Forelimb muscle (tissue), 1 donor: Measurements from ENCODE around the gene PRPSAP2. TPM values are rescaled to one million over a fixed set of nuclear protein-coding genes. Genes with fewer than 3 reads are reported as not detected.
"Not testable (repeated sequence)": the region's sequence is repeated elsewhere in the genome, so short reads cannot be mapped to it uniquely, and the experiment has no call there.

Experiments used
- DNase-seq: peaks from one replicate; pipeline ENCODE4 v3.0.0-alpha.2; 2013; ENCODE audit warnings: low read depth
- polyA plus RNA-seq: library from polyadenylated mRNA; unstranded; fragments of 120-200 nt; gene quantifications from one replicate; pipeline ENCODE4 v1.2.1, GENCODE V29; 2013; ENCODE audit not compliant: insufficient read length

The PRPSAP2 gene
- polyA plus RNA-seq, 1 donor: 23.9 TPM

- no peak for DNase-seq
These were observed 86.7 kb downstream of the PRPSAP2 start for GRCh38 chr17:18944646-18945045.

DNA sequence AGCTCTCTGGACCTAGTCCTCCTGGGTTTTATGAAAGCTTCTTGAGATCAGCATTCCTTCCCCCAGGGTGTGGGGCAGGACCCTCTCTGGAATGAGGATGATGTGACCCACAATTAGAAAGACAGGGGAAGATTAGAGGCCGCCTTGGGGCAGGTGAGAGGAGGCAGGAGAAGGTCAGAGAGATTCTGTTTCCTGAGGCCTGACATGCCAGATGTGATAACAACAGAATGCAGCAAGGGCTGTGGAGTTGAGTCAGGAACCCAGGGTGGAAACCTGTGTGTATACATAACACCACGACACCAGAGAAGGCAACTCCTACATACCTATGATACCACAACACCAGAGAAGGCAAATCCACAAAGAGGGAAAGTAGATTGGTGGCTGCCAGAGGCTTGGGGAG, 88.6 kb downstream of the PRPSAP2 start:
- no peak for DNase-seq

DNA sequence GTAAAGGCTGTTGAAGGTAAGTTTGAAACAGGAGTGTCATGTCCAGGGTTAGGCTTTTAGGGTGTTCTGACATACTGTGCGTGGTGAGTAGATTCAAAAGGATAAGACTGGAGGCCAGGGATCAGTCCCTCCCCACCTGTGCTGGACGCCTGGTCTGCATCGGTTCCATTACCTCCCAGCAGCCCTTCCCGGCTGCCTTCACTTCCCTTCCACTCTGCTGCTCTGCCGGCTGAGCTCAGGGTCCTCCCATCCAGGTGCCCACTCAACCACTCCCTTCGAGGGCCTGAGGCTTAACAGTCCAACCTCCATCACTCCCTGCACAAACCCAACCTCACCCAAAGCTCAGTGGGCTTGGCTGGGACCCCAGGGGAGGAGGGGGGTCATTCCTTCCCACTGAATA, 89.9 kb downstream of the PRPSAP2 start:
- DNase-seq: no peak

DNA sequence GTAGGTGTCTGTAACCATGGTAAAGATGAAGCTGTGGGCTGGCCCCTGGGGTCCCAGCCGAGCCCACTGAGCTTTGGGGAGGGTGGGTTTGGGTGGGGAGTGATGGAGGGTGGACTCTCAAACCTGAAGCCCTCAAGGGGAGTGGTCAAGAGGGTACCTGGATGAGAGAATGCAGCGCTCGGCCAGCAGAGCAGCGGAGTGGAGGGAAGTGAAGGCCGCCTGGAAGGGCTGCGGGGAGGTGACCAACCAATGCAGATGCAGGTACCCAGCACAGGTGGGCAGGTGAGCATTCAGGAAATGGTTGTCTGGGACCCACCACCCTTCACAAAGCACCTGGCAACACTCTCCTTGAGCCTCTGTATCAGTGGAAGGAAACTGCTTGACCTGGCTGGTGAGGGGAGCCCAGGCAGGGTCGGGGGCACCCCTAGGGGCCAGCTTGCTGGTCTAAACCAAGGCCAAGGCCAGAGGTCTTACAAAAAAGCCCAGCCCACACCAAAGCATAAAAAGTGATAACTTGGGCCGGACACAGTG, 90.6 kb downstream of the PRPSAP2 start:
- DNase-seq: no peak

DNA sequence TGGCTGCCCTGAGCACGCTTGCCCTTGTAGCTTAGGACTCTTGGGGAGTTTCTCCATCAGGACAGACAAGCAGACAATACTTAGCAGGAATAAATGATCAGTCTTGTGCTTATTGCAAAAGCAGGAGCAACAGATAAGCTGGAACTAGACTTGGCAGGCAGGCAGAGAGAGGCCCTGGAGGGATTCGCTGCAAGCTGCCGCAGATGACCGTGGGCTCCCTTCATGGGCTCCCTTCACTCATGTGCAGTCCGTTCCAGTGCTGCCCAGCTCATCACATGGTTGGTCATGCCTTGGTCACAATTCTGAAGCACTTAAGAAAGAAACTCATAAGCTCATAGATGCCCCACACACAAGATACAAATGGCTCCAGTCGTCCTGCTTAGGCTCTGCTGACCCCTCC, 91.6 kb downstream of the PRPSAP2 start:
- no peak for DNase-seq

DNA sequence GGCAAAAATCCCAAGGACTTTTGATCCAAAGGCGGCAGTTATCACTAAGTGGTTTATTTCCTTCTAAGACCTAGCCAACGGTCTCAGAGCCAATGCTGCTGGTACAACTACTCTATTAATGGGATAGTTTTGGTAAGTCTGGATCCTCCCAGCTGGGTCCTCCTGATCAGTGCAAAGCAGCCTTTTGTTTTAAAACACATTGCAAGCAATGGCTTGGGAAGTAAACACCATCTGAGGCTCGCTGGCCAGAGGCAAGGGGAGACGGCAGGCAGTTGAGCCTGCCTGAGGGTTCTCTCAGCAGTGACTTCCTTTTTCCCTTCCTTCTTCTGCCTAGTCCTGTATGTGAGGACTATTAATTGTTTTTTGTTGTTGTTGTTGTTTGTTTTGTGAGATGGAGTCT, 92.4 kb downstream of the PRPSAP2 start:
- no peak for DNase-seq

- DNase-seq: no peak
These were observed 93.3 kb downstream of the PRPSAP2 start for GRCh38 chr17:18950944-18951905.

DNA sequence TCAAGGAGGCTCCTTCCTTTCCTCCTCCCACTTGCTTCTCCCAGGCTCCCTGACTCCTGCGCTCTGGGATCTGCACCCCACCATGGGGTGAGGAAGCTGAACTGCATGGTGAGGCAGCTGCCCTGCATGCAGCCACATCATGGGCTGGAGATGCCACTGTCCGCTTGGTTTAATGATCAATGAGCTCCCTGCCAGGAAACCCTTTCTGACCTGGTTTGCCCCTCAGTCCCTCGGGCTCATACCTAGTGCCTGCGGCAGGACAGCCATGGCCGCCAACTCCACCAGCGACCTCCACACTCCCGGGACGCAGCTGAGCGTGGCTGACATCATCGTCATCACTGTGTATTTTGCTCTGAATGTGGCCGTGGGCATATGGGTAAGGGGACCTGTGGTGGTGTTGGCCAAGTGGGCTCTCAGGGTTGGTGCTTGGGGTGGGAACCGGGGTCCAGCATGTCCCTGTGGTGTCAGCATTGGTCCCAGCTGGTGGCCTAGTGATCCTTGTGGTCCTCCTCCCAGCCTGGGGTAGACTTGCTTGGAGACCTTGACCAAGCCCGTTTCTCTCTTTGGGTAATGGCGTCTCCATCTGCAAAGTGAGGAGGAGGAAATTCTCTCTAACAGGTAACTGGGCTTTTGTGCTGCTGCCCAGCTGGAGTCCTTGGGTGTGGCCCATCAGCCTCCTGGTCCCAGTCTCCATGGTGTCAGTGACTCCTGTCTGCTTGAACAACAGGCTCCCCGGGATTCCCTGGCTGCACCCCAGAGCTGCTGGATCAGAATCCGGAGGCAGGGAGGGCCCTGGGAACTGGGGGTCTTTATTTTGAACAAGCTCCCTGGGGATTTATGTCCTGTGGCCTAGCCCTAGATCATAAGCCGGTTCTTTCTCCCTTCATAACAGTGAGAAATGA, 94.3 kb downstream of the PRPSAP2 start, which contains the start of gene SLC5A10:
TSS of gene SLC5A10 (plus strand) at position 225 of the 902 bp plus-strand sequence. CDS start at position 266, 41 bp downstream.
- DNase-seq: no peak

- DNase-seq: no peak
These were observed 95.3 kb downstream of the PRPSAP2 start for GRCh38 chr17:18953231-18953728.

DNA sequence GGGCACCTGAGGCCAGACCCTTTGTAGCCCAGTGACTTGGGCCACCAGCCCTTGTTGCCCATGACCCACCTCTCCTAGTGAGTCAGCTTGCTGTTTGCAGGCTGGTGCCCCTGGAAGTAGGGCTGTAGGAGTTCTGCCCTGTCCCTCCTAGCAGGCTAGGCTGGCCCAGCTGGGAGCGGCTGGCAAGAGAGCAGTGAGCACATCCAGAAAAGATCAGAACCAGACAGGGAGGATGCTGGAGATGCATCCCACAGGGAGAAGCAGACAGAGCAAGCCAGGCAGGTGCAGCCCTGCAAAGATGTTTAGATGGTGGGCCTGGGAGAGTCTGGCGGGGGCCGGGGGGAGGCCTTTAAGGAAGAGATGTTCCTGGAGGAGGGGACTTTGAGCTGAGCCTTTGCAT, 96.4 kb downstream of the PRPSAP2 start:
- no peak for DNase-seq

DNA sequence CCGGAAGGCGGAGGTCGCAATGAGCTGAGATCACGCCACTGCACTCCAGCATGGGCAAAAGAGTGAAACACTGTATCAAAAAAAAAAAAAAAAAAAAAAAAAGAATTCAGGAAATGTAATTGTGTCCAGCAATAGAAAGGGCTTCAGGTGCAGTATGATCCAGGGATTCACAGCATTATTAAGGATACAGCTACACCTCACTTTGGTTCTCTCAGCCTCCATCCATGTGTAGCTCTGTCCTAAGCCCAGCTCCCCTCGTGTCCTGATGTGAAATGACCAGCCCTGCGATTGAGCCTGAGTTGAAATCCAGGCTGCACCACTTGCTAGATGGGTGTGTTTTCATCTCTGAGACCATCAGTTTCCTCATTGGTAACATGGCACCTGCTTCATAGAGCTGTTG, 97.1 kb downstream of the PRPSAP2 start:
- no peak for DNase-seq

DNA sequence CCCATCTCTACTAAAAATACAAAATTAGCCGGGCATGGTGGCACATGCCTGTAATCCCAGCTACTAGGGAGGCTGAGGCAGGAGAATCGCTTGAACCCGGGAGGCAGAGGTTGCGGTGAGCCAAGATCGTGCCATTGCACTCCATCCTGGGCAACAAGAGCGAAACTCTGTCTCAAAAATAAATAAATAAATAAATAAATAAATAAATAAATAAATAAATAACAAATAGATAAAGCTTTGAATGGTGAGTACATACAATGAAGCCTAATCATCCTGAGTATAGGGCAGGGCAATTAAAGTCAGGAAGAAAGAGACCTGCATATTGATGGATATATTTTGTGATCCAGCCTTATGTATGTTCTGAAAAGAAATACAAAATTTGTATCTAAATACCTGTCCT, 98.1 kb downstream of the PRPSAP2 start:
- not testable (repeated sequence) for DNase-seq

DNA sequence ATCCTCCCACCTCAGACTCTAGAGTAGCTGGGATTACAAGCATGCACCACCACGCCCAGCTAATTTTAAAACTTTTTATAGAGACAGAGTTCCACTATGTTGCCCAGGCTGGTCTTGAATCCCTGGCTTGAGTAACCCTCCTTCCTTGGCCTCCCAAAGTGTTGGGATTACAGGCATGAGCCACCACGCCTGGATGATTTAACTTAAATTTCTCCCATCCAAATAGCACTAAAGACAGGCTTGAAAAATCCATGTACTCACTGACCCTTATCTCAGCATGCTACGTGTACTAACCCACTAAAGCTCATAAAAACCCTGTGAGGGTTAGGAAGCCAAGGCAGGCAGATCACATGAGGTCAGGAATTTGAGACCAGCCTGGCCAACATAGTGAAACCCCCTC, 98.7 kb downstream of the PRPSAP2 start:
- no peak for DNase-seq

DNA sequence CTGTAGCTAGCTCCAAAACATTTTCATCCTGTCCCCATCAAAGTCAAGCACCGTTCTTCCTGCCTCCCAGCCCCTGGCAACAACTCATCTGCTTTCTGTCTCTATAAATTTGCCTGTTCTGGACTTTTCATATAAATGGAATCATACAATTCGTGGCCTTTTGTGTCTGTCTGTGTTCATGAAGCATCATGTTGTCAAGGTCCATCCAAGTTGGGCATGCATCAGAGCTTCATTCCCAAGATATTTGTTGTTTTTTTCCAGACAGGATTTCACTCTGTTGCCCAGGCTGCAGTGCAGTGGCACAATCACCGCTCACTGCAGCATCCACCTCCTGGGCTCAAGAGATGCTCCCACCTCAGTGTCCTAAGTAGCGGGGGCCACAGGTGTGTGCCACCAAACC, 99.9 kb downstream of the PRPSAP2 start:
- no peak for DNase-seq

DNA sequence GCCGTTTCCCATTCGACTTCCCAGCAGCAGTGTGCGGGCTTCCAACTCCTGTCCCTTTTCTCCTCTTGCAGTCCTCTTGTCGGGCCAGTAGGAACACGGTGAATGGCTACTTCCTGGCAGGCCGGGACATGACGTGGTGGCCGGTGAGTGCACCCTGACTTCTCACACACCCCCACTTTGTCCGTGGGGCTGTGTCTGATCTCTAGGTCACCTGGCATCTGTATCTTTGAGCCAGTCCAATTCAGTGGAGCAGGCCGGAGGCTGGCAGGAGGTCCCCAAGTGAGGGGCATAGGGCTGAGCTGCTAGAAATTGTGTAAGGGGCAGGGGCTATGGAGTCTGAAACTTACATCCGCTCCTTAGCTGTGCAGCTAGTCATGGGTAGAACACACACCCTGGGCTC, 100.7 kb downstream of the PRPSAP2 start:
- DNase-seq: no peak

- no peak for DNase-seq
These were observed 101.3 kb downstream of the PRPSAP2 start for GRCh38 chr17:18959071-18959844.

DNA sequence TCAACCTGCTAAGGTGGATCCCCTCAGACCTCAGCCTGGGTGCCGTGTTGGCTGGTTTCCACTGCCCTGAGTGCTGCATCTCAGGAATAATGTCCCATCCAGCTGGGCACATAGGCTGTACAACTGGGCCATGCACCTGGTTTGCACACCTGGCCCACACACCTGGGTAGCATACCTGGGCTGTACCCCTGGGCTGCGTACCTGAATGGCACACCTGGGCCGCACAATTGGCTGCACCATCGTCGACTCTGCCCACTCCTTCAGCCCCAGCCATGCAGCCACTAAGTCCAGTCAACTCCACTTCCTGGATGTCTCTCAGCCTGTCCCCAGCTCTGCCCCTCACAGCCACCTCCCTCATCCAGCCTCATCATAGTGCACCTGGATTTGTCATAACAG, 101.9 kb downstream of the PRPSAP2 start:
- DNase-seq: no peak

DNA sequence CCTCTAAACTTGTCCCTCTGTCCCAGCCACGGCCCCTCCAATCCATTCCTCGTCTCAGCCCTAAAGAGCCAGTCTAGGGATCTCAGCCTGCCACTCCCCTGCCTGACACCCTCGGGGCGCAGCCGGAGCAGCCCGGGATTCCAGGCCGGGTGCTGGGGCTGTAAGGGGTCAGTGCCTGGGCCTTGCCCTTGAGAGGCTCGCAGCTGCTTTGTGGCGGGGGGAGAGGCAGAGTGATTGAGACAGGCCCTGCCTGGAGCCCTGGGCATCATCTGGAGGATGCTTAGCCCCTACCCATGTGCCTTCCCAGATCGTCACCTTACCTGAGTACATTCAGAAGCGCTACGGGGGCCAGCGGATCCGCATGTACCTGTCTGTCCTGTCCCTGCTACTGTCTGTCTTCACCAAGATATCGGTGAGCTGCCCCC, 102.3 kb downstream of the PRPSAP2 start:
- no peak for DNase-seq

- no peak for DNase-seq
These were observed 103.0 kb downstream of the PRPSAP2 start for GRCh38 chr17:18960803-18961511.
